GM18519 (cell line): ENCODE results near the gene UNC5B.
"Not testable (repeated sequence)": the region's sequence is repeated elsewhere in the genome, so short reads cannot be mapped to it uniquely, and the experiment has no call there.

ENCODE experiments used
- ATAC-seq: cut with Tn5 transposase; IDR thresholded peaks from one replicate; pipeline ENCODE4 v1.9.1; 2021; ENCODE audit warnings: mild to moderate bottlenecking, moderate library complexity; ENCODE audit not compliant: unreplicated experiment, low FRiP score

Gene UNC5B

DNA sequence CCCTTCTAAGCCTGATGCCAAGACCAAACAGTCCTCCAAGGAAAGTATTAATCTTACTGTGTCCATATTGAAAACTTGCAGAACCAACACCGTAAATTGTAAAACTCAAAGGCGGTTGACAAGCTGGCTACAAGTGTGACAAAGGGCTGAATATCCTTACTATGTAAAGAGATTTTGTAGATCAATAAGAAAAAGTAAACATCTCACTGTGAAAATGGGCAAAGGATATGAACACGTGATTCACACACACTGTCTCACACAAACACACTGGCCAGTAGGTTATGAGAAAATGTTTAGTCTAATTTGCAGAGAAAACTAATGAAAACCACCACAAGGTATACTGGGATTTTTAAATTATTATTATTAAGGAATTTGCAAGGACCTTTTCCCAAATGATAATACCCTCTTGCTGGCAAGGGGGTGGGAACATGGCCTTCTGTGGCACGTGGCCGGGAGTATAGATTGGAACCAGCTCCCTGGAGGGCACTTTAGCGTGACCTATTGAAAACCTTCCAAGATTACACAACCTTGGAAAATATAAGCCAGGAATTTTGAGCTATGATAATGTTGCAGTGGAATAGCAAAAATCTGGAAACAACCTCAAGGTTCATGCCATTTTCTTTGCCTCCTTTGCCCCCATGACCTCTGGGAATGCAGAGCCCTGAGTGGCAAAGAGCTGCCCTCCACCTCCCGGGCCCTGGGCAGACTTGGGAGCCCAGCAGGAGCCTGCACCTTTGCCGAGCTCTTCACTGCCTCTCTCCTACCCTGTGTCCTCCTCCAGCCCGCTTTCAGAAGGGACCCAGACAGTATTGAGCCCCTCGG lies 80.5 kb downstream of the UNC5B start:
- ATAC-seq, result no peak

DNA sequence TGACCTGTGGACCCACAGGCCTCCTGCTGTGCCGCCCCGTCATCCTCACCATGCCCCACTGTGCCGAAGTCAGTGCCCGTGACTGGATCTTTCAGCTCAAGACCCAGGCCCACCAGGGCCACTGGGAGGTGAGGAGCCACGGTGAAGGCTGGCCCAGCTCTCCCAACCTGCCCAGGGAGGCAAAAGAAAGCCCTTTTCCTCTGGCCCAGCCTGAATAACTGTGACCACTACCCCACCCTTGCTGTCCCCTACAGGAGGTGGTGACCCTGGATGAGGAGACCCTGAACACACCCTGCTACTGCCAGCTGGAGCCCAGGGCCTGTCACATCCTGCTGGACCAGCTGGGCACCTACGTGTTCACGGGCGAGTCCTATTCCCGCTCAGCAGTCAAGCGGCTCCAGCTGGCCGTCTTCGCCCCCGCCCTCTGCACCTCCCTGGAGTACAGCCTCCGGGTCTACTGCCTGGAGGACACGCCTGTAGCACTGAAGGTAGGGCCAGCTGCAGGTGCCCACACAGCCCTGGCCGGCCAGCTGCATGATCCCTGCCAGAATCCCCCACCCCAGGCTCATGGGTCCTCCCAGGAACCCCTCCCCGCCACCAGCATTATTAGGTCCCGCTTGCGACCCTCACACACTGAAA lies 81.2 kb downstream of the UNC5B start:
- ATAC-seq, result no peak

DNA sequence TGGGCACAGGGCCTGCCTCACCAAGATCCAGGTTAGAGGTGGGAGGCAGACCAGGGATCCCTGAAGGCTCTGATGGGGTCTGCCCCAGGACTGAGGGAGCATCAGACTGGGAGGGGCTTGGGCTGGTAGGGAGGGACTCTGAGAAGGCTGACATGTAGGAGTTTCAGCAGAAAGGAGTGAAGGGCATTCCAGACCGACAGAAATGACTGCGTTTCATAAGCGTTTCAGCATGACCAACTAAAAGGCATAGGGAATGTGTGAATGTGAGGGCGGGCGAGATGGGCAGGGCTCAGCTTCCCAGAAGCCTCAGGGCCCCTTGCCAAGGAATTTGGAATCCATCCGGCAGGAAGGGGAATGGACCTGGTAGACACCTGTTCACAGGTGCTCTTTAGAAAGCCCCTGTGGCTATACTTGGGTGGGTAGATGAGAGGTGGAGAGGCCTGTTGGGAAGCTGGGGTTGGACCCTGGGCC lies 81.8 kb downstream of the UNC5B start:
- ATAC-seq, result no peak

DNA sequence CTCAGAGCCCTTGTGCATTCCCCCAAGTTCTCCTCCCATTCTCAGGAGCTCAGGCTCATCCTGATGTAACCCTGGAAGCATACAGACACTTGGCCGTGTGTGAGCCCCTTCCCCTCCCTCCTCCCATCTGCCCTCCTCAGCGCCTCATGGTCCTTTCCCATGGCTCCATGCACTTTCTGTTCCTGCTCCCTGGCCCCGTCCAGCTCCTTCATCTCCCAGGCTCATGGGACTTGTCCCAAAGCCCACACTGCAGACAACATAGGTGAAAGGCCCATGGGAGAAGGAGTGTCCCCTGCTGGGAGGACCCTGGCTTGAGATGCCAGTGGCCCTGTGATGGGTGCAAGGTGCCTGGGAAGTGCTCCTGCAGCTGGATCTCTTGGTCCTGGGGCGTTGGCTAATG lies 82.5 kb downstream of the UNC5B start:
- ATAC-seq, result no peak

DNA sequence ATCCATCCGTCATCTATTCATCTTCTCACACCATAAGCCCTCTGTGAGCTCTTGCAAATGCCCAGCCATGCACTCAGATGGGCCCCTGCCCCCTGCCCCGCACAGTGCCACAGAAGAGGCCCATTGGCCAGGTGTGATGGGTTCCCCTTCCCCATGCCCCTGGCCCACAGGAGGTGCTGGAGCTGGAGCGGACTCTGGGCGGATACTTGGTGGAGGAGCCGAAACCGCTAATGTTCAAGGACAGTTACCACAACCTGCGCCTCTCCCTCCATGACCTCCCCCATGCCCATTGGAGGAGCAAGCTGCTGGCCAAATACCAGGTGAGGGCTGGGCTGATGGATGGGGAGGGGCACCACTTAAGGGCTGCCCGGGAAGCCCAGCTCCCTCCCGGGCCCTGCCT lies 83.3 kb downstream of the UNC5B start:
- no peak for ATAC-seq

DNA sequence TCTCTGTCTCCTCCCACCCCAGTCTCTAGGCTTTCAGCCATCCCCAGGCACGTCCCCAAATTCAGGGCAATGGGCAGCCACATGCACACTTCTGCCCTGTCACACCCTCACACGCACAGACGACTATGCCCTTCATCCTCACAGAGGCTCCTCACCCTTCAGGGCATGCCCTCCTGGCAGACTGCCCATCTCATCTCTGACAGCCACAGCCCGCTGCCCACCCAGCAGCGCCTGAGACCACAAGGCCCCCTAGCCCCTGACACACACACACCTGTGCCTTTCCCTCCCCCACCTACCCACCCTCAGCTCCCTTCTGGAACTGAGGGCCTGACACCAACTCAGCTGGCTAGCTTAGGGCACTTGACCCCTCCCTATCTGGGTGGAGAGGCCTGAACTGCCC lies 83.7 kb downstream of the UNC5B start:
- ATAC-seq, result no peak

DNA sequence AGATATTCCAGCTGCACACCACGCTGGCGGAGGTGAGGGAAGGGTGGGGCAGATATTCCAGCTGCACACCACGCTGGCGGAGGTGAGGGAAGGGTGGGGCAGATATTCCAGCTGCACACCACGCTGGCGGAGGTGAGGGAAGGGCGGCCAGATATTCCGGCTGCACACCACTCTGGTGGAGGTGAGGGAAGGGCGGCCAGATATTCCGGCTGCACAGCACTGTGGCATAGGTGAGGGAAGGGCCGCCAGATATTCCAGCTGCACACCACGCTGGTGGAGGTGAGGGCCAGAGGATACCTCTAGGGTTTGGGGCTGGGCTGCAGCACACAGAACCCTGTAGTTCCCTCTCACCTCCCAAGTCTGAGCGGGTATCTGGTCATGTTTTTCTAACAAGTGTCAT lies 84.4 kb downstream of the UNC5B start:
- not testable (repeated sequence) for ATAC-seq

DNA sequence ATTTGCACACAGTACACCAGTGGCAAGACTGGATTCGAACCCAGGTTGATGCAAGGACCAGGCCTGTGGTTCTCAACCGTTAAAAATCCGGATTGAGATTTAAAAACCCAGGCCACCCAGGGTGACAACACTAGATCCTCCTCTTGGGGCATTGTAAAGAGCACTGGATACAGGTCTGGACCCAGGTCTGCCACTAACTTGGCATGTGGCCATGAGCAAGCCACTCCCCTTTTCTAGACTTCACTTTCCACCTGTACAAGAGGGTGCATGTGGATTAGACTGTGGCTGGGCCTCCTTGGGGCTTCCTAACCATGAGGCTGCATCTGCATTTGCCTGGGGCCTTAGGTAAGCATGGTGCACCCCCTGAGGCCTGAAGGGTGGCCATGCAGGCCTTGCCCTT lies 85.0 kb downstream of the UNC5B start:
- ATAC-seq, result no peak

DNA sequence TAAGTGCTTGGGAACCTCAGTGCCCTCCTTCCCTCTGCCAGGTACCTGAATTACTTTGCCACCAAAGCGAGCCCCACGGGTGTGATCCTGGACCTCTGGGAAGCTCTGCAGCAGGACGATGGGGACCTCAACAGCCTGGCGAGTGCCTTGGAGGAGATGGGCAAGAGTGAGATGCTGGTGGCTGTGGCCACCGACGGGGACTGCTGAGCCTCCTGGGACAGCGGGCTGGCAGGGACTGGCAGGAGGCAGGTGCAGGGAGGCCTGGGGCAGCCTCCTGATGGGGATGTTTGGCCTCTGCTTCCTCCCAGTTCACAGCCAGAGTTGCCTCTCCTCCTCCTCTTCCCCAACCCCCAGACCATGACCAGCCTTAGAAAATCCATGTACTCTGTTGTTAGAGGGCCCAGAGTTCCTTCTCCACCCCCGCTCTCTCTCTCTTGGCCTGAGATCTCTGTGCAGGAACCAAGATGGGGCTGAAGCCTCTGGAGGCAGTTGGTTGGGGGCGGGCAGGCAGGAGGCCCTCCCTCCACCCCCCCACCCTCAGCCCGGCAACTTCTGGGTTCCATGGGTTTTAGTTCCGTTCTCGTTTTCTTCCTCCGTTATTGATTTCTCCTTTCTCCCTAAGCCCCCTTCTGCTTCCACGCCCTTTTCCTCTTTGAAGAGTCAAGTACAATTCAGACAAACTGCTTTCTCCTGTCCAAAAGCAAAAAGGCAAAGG lies 86.9 kb downstream of the UNC5B start:
- ATAC-seq, result no peak

DNA sequence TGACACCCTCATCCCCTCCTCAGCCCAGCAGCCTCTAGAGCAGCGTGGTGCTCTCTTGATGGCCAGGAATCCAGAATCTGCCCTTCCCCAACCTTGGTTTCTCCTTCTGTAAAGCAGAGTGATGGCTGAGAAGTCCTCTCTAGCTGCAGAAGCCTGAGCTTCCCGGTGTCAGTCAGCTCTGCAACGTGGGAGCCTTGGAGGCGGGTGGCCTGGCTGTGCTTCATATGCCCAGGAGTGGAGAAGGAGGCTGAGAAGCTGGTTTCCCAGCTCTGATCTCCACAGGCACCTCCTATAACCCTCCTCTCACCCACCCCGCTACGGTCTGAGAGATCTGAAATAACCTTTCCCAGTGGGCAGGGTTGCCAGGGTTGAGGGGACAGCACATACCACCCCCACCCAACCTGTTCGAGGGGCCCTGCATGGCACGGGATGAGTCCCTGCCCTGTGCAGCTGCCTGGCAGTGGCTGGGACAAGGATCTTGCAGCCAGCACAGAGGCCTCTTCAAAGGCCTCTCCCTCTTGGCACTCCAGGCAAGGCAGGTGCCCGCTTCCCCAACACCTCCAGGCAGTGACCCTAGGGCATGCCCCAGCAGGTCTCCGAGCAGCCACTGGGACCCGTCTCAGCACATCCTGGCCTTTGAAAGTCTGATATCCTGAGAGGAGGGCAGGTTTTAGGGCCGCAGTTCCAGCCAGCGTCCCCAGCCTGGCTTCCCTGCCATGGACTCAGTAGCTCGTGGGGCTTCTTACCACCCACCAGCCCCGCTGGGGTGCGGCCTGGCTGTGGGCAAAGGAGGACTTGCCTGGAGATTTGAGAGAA lies 88.4 kb downstream of the UNC5B start:
- no peak for ATAC-seq

DNA sequence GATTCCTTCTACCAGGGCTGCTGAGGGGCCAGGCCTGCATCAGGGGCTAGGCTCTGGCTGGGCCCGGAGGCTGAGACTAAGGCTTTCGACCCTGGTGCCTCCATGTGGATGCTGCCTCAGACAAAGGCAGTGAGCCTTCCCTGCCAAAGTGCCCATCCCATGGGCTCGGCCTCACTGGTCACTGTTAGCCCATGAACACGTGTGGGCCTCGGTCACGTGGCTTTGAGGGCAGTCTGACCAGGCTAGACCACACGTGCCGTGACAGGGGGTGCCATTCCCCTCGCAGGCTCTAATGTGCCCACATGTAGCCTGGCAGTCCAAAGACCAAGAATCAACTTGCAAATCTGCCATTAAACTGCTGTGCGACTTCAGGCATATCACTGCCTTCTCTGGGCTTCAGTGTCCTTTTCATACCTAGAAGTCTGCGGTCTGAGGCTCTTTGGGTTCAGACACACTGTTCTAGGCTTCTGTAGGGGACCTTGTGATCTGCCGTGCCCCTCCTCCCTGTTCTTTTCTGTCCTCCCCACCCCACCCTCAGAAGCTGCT lies 89.1 kb downstream of the UNC5B start:
- no peak for ATAC-seq

DNA sequence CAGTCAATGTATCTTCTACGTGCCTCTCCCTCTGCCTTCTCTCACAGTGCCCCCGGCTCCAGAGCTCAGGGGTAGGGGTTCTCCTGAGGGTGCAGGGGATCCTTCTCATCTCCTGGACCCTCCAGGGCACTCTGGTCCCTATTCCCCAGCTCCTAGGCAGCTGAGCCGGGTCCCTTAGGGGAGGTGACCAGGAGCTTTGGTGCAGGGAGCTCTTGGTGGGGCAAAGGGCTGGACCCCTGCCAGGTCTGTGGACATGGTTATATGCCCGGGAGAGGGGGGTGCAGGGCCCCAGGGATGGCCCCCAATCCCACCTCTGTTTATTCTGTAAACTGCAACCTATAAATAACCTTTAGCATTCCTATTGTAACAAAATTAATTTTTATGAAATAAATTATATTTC lies 90.1 kb downstream of the UNC5B start:
- ATAC-seq, result no peak

DNA sequence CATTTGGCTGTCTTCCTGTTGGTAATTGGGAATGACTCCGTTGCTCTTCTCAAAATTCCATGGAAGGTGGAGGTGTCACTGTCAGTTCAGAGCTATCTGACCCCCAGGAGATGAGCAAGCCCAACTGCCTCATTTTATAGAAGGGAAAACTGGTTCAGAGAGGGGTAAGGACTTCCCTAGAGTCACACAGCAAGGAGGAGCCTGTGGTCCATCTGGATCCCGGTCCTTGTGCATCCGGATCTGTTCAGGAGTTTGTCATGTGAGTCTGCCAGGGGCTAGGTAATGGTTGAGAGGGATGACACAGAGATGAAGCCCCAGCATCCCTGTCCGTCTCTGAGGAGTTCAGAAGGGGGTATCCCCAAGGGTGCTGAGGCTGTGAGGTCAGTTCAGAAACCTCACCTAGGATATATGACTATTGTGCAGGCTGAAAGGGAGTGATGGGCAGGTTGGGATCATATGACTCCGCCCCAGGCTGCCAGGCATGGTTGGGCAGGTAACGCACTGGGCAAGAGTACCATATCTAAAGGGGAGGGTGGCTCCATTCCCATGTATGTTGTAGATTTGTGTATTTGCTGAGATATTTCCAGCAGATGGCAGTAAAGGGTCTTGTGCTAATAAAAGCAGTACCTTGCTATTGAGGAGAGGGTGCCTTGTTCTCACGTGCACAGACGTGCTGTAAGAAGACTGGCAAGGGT lies 90.7 kb downstream of the UNC5B start:
- ATAC-seq, result no peak

DNA sequence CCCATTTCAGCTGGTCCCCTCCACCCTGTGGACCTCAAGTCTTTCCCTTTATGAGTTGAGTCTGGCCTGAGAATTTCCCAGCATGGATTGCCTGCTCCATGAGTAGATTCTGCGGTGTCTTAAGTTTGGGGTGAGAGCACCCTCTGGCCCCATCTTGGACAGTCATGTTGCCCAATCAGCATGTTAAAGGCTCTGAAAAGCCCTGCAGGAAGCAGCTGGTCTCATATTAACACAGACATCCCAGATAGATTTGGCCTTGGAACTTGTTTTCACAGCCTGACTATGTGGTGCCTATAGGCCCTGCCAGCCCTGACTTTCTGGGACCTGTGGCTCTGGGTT lies 91.2 kb downstream of the UNC5B start:
- ATAC-seq, result no peak

DNA sequence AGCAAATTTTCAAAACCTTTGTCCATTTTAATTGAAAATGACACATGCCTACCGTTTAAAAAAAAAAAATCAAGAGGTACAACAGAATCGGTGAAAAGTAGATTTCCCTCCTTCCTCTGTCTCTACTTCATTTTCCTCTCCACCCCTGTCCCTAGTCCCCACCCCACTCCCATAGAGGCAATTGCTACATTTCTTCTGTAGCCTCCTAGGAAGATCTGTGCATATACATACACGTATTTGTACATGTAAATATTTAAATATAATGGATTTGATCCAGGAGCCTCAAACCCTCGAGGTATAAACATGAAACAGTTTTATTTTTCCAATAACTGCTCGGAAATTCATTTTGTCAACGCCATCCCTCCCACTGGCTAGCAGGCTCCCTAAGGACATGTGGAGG lies 92.5 kb downstream of the UNC5B start:
- ATAC-seq, result no peak

DNA sequence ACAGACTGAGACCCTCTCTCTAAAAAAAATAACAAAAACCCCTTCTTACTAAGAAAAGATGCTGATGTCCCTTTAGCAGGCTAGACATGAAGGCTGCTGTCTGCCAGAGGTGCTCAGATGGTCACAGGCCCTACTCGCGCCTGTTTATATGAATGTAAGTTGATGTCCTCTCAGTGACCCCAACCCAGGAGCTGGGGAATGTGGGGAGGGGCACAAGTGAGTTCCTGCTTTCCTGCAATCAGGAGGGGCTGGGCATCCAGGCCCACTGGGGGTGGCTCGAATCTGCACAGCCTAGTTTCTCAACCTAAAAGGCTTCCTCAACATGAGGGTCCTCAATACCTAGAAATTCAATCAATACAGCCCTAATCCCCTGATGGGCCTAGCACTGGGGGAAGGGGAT lies 94.6 kb downstream of the UNC5B start:
- no peak for ATAC-seq

DNA sequence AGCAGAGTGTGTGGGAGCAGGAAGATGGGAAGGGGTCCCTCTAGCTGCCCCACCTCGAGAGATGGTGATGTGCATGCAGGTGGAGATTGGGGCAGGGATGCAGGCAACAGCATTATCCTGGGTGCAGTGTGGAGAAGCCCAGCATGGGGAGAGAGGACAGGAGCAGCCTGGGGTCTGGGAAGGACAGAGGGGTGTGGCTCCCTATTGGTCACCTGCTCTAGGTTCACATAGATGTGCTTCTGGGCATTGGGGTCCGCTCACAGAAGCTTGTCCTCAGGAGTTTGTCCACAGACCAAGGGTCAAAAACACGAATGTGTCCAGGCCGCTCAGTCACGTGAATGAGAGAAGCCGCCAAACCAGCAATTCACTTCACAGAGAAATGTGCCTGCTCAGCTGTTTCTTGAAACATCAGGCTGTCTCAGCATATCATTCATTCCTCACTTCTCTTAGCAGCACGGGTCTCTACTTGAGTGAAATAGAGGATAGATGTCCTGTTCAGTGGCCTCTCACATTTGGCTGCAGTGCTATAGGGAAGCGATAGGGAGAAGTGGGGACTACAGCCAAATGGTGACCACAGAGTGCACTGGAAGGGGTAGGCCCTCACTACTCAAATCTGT lies 95.2 kb downstream of the UNC5B start:
- ATAC-seq, result no peak

DNA sequence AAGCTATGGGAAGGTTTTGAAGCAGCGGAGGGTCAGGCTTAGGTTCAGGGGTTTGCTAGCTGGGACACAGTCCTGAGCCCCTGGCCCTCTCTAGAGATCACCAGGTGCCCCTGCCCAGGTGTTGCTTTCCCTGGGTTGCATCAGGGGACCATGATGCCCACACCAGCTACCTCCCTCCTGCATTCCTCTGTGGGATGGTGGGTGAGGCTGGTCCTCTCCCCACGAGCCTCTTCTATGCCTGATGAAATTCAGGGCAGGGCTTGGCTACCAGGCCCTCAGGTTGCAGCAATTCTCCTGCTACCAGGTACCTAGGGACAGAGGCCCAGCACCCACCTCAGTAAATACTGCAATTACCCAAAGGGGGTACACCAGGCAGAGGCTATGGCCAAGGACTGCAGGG lies 95.9 kb downstream of the UNC5B start:
- ATAC-seq, result no peak

DNA sequence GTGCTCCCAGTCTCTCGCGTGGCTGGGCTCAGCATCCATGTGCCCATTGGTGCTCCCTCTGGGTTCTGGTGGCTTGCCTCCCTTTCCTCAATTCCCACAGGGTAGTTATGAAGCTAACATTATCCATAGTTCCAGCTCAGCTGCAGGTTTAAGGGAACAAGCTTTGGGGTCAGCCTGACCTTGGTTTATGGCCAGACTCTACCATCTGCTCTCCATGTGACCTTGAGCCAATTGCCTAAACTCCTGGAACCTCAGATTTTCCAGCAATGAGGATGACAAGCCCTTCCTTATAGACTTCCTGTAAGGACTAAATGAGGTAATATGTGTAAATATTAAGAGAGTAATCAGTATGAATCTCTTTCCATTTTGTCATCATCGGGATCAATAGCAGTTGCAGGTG lies 96.6 kb downstream of the UNC5B start:
- ATAC-seq, result no peak

DNA sequence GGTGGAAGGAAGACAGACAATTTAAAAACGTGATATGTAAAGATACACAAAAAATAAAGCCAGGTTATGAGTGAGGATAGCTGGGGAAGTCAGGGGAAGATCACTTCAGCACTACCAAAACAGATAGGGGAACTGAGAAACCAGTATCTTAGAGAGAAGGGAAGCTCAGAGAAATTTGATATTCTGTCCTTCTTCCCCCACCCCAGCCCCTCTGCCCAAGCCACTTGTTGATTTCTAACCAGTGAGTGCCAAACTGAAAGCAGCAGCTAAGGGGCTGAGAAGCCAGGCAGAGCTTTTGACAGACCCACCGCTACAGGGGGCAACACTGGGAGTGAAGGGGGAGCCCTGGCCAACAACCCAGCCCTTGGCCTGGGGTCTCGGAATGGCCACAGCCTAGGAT lies 97.5 kb downstream of the UNC5B start:
- ATAC-seq, result no peak
